SIG-M5 treated with dmso at 0.1 percent for 504 hours (cell line): ENCODE results near the gene ASCC1.

Source experiments
- DNase-seq: peaks from one replicate; lab custom pipeline; 2025; ENCODE audit not compliant: unreplicated experiment; lab: John Stamatoyannopoulos, UW

The ASCC1 gene

GRCh38 chr10:72069751-72070526 lies 146.1 kb downstream of the ASCC1 start:
- no peak for DNase-seq

- DNase-seq: no peak
Observed at GRCh38 chr10:72068901-72069446, 147.1 kb downstream of the ASCC1 start.

GRCh38 chr10:72068126-72068765 lies 147.8 kb downstream of the ASCC1 start:
- no peak for DNase-seq

GRCh38 chr10:72067463-72068125 lies 148.5 kb downstream of the ASCC1 start:
- no peak for DNase-seq

- DNase-seq: no peak
Observed at GRCh38 chr10:72066318-72067284, 149.5 kb downstream of the ASCC1 start.

GRCh38 chr10:72065439-72066025 lies 150.5 kb downstream of the ASCC1 start:
- DNase-seq: no peak

- no peak for DNase-seq
Observed at GRCh38 chr10:72063703-72064391, 152.2 kb downstream of the ASCC1 start.

- DNase-seq: no peak
Observed at GRCh38 chr10:72062832-72063702, 153.0 kb downstream of the ASCC1 start.

GRCh38 chr10:72062382-72062781 lies 153.7 kb downstream of the ASCC1 start:
- DNase-seq: no peak

GRCh38 chr10:72061930-72062329 lies 154.1 kb downstream of the ASCC1 start:
- no peak for DNase-seq

GRCh38 chr10:72061491-72061890 lies 154.6 kb downstream of the ASCC1 start:
- DNase-seq: no peak

GRCh38 chr10:72059843-72060822 lies 155.9 kb downstream of the ASCC1 start:
- no peak for DNase-seq

GRCh38 chr10:72058989-72059842 lies 156.9 kb downstream of the ASCC1 start:
- no peak for DNase-seq

GRCh38 chr10:72058347-72058898 lies 157.7 kb downstream of the ASCC1 start:
- no peak for DNase-seq

- DNase-seq: no peak
Observed at GRCh38 chr10:72056932-72057751, 158.9 kb downstream of the ASCC1 start.
